IMR-90 (cell line): ENCODE data around the gene KLRB1. TPM values are rescaled to one million over a fixed set of nuclear protein-coding genes. Genes with fewer than 3 reads are reported as not detected.
A peak's percentile ranks its signal among the peaks of the same experiment; 100 is the strongest.

Experiments
- ATAC-seq: fragments of 200-7000 bp; cut with Tn5 transposase; 2 replicates; pipeline ENCODE4 v1.9.1; 2020; ENCODE audit warnings: low read depth, mild to moderate bottlenecking, moderate library complexity
- BruUV-seq: library from RNA; stranded (reverse); fragments of 400-500 nt; replicated peaks from 2 replicates; lab custom pipeline; 2021; lab: Mats Ljungman, UMichigan
- CTCF ChIA-PET: fragments of 300-600 bp; formaldehyde crosslinking; extraction: SDS; loops from one replicate; lab custom pipeline; 2021; ENCODE audit warnings: antibody characterized with exemption; lab: Yijun Ruan, JAX
- POLR2A ChIA-PET: fragments of 300-600 bp; sonication (Branson Sonifier 250); formaldehyde crosslinking; loops from one replicate; lab custom pipeline; 2022; ENCODE audit warnings: antibody characterized with exemption; ENCODE audit not compliant: unreplicated experiment; lab: Charles Lee
- DNase-seq: peaks from one replicate; pipeline ENCODE4 v3.0.0; 2013
- H2AFZ ChIP-seq: replicated peaks from 2 replicates; pipeline ENCODE3; 2013; ENCODE audit warnings: low read length, mild to moderate bottlenecking; ENCODE audit not compliant: poor library complexity
- H2AK5ac ChIP-seq: 2 replicates; pipeline ENCODE4 v1.6.1; 2013; ENCODE audit warnings: low read depth, low read length, inconsistent platforms
- H2AK9ac ChIP-seq: replicated peaks from 2 replicates; pipeline ENCODE3; 2013; ENCODE audit warnings: mild to moderate bottlenecking, low read depth, low read length, moderate library complexity; ENCODE audit not compliant: poor library complexity
- H2BK120ac ChIP-seq: 2 replicates; pipeline ENCODE4 v1.6.1; 2013; ENCODE audit warnings: low read depth, low read length, inconsistent platforms
- H2BK15ac ChIP-seq: 3 replicates; pipeline ENCODE4 v1.6.1; 2013; ENCODE audit warnings: low read depth, low read length, inconsistent platforms
- H2BK20ac ChIP-seq: 2 replicates; pipeline ENCODE4 v1.6.1; 2013; ENCODE audit warnings: low read depth, mild to moderate bottlenecking, inconsistent platforms, low read length, moderate library complexity
- H2BK5ac ChIP-seq: 2 replicates; pipeline ENCODE4 v1.6.1; 2013; ENCODE audit warnings: mild to moderate bottlenecking, low read depth, low read length, inconsistent platforms; ENCODE audit not compliant: poor library complexity, severe bottlenecking
- H3K14ac ChIP-seq: replicated peaks from 2 replicates; pipeline ENCODE4 v1.6.1; 2013; ENCODE audit warnings: low read depth, low read length, inconsistent platforms
- H3K18ac ChIP-seq: 2 replicates; pipeline ENCODE4 v1.6.1; 2013; ENCODE audit warnings: low read depth, low read length, control low read depth
- H3K23ac ChIP-seq: 2 replicates; pipeline ENCODE4 v1.6.1; 2013; ENCODE audit warnings: low read depth, low read length, inconsistent platforms
- H3K27ac ChIP-seq: 2 replicates; pipeline ENCODE4 v1.5.1; 2013; ENCODE audit warnings: mild to moderate bottlenecking, control low read depth, low read length; ENCODE audit not compliant: insufficient read depth
- H3K27me3 ChIP-seq: 2 replicates; pipeline ENCODE4 v1.6.1; 2013; ENCODE audit warnings: low read length; ENCODE audit not compliant: control insufficient read depth, insufficient read depth
- H3K36me3 ChIP-seq: 2 replicates; pipeline ENCODE4 v1.6.1; 2013; ENCODE audit warnings: low read length, mixed read lengths; ENCODE audit not compliant: control insufficient read depth, insufficient read depth
- H3K4ac ChIP-seq: 2 replicates; pipeline ENCODE4 v1.6.1; 2013; ENCODE audit warnings: low read depth, low read length, inconsistent platforms
- H3K4me1 ChIP-seq: 2 replicates; pipeline ENCODE4 v1.6.1; 2013; ENCODE audit warnings: low read length, mixed read lengths; ENCODE audit not compliant: control insufficient read depth, insufficient read depth
- H3K4me2 ChIP-seq: 2 replicates; pipeline ENCODE4 v1.6.1; 2013; ENCODE audit warnings: low read depth, mild to moderate bottlenecking, control low read depth, low read length, moderate library complexity
- H3K4me3 ChIP-seq: 2 replicates; pipeline ENCODE4 v1.5.1; 2013; ENCODE audit warnings: low read depth, mild to moderate bottlenecking, control low read depth, low read length, moderate library complexity; ENCODE audit not compliant: insufficient read depth
- H3K56ac ChIP-seq: 2 replicates; pipeline ENCODE4 v1.6.1; 2013; ENCODE audit warnings: low read length, inconsistent platforms; ENCODE audit not compliant: insufficient read depth; ENCODE audit errors: extremely low read depth
- H3K79me1 ChIP-seq, 2 experiments: 2 replicates each; pipeline ENCODE4 v1.6.1; 2013; ENCODE audit warnings: low read length in 2 of 2, inconsistent platforms in 1 of 2, low read depth in 1 of 2
- H3K9ac ChIP-seq: 2 replicates; pipeline ENCODE4 v1.6.1; 2013; ENCODE audit warnings: low read depth, low read length, control low read depth
- H3K9me1 ChIP-seq: 2 replicates; pipeline ENCODE4 v1.6.1; 2013; ENCODE audit warnings: low read length, inconsistent platforms; ENCODE audit not compliant: insufficient read depth
- H3K9me3 ChIP-seq: 2 replicates; pipeline ENCODE4 v1.6.1; 2013; ENCODE audit warnings: low read length; ENCODE audit not compliant: control insufficient read depth, insufficient read depth
- H4K20me1 ChIP-seq: 2 replicates; pipeline ENCODE4 v1.6.1; 2013; ENCODE audit warnings: low read length, inconsistent platforms; ENCODE audit not compliant: insufficient read depth
- H4K5ac ChIP-seq: 2 replicates; pipeline ENCODE4 v1.6.1; 2013; ENCODE audit warnings: mild to moderate bottlenecking, low read depth, low read length, control low read depth
- H4K8ac ChIP-seq, 2 experiments: 2 replicates each; pipeline ENCODE4 v1.6.1; 2013; ENCODE audit warnings: low read depth in 2 of 2, low read length in 2 of 2, control low read depth in 1 of 2, inconsistent platforms in 1 of 2
- H4K91ac ChIP-seq: 2 replicates; pipeline ENCODE4 v1.6.1; 2013; ENCODE audit warnings: low read depth, low read length, inconsistent platforms; ENCODE audit not compliant: insufficient read depth
- MAFK ChIP-seq: IDR thresholded peaks from 2 replicates; pipeline ENCODE4 v1.6.1; 2012; ENCODE audit warnings: low read depth, low read length, improper control_type of control experiment
- POLR2A ChIP-seq: IDR thresholded peaks from 2 replicates; pipeline ENCODE4 v1.6.1; 2012; ENCODE audit warnings: mild to moderate bottlenecking, low read depth, low read length
- WGBS, 2 experiments: methylation state at CpG; one replicate each; pipeline versions ENCODE4 v1.1.5 to v1.1.7; 2013; ENCODE audit warnings: missing lambda C conversion rate in 2 of 2; ENCODE audit not compliant: insufficient read length in 1 of 2; ENCODE audit errors: extremely low coverage in 2 of 2; 5-methylcytosine and 5-hydroxymethylcytosine counted together
- dilution Hi-C: fragments of 300-500 bp; cut with HindIII; formaldehyde crosslinking; loops from one replicate; pipeline ENCODE4 v1.14.3; 2018; ENCODE audit warnings: low sequenced_read_pairs; ENCODE audit not compliant: unreplicated experiment
- in situ Hi-C: fragments of 300-500 bp; cut with MboI; formaldehyde crosslinking; loops from 3 replicates; pipeline ENCODE4 v1.14.3; 2019; ENCODE audit warnings: low sequenced_read_pairs, inconsistent platforms, mixed read lengths
- intact Hi-C: fragments of 100-400 bp; cut with micrococcal nuclease; formaldehyde crosslinking; loops from 2 replicates; pipeline ENCODE4 v1.10.0; 2022
- polyA plus RNA-seq, 3 experiments: library from polyadenylated mRNA; depleted of rRNA; stranded (reverse); fragments of >200 nt; gene quantifications; 2 replicates each; pipeline ENCODE4 v1.2.3, GENCODE V29; 2012; ENCODE audit warnings: low replicate concordance in 1 of 3
- total RNA-seq: library from RNA; depleted of rRNA; stranded (reverse); fragments of >200 nt; gene quantifications from 2 replicates; pipeline ENCODE4 v1.2.3, GENCODE V29; 2012

KLRB1 gene
- total and polyA plus RNA-seq, 2 of the 4 experiments (the other 2 are of a cell fraction): not detected

DNA sequence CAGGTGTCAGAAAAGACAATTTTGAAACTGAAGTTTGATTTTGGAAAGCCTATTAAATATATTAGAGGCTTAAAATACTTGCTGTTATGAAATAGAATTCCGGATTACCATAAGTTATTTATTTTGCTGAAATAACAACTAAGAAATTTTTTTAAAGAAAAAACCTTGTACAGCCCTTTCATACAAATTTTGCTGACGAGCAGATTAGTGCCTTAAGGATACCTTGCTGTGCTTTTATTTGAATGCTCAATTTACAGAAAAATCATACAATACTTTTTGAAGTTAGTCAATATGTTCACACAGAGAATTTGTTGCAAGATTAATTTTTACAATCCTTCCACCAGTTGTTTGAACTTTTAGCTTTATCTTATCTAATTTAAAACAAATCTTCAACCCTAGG, 32.3 kb upstream of the KLRB1 start:
- no peak overlapping the region for H3K4ac ChIP-seq
- no peak overlapping the region for H2AK5ac ChIP-seq
- no peak overlapping the region for H3K4me2 ChIP-seq
- H3K4me1 ChIP-seq: no peaks in the 10 kb centered on the region
- WGBS, 2 experiments: no CpG with 5 or more reads among the region's 2 CpGs
- H4K91ac ChIP-seq: no peak overlapping the region
- H2BK120ac ChIP-seq: no peak overlapping the region
- no peak for ATAC-seq
- H4K20me1 ChIP-seq: no peaks in the 10 kb centered on the region
- no peak overlapping the region for H3K18ac ChIP-seq
- H2BK15ac ChIP-seq: no peak overlapping the region
- H2BK20ac ChIP-seq: no peak overlapping the region
- TF ChIP-seq POLR2A: no peak
- TF ChIP-seq MAFK: peak; percentile 56
- H3K14ac ChIP-seq: no peak overlapping the region
- no peak overlapping the region for H4K5ac ChIP-seq
- intact Hi-C loops (no loop called here), in situ Hi-C loops (loop anchor here (25.0 kb wide), 1 partner anchor 303 kb away; no protein-coding TSS in a partner anchor), dilution Hi-C loops (no loop called here)
- no peak for DNase-seq
- POLR2A ChIA-PET: no interaction called here
- H3K4me3 ChIP-seq: no peak overlapping the region
- no peak overlapping the region for H3K56ac ChIP-seq
- no peak overlapping the region for H3K27ac ChIP-seq
- no peak overlapping the region for H3K23ac ChIP-seq
- H2AFZ ChIP-seq: no peak overlapping the region
- no peaks in the 10 kb centered on the region for H3K79me1 ChIP-seq
- no peaks in the 10 kb centered on the region for H3K36me3 ChIP-seq
- no peak overlapping the region for H2AK9ac ChIP-seq
- no peak overlapping the region for H4K8ac ChIP-seq
- H3K27me3 ChIP-seq: peaks cover 1% of the 10 kb centered on the region; the same call in 1 of the 2 replicates
- no peaks in the 10 kb centered on the region; the same call in 1 of the 2 replicates for H3K9me3 ChIP-seq
- H3K9me1 ChIP-seq: no peaks in the 10 kb centered on the region
- H2BK5ac ChIP-seq: no peak overlapping the region
- CTCF ChIA-PET: interaction anchor here (0.8 kb wide), 1 partner anchor 68 kb away, joined by 6 read pairs; no protein-coding TSS in a partner anchor
- no peak overlapping the region for H3K9ac ChIP-seq
- BruUV-seq: no TSS peak
